ENCODE measurements around the gene VSIR.

The VSIR gene

GRCh38 chr10:71763352-71764127, 9.8 kb downstream of the VSIR start:
- DNase-seq, result no peak

DNA sequence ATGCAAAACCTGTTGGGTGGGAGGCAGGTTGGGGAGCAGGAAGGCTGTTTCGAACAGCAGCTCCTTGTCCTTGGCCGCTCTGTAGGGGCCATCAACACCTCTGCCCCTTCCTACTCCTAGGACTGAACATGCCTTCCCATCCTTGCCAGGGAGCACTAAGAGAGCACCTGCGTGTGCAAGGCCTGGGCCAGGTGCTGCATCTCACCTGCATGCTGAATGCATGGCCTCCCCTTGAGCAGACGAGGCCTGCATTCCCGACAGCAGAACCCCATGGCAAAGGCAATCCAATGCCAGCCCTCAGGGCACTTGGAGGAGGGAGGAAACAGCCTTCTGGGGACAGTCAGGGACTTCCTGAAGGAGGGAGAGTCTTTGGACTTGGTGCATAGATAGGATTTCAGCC, 11.0 kb downstream of the VSIR start:
- no peak for DNase-seq

- no peak for DNase-seq
Measured at GRCh38 chr10:71761541-71762113, 11.7 kb downstream of the VSIR start.

GRCh38 chr10:71761105-71761511, 12.2 kb downstream of the VSIR start:
- no peak for DNase-seq

GRCh38 chr10:71757399-71757922, 15.9 kb downstream of the VSIR start:
- no peak for DNase-seq

DNA sequence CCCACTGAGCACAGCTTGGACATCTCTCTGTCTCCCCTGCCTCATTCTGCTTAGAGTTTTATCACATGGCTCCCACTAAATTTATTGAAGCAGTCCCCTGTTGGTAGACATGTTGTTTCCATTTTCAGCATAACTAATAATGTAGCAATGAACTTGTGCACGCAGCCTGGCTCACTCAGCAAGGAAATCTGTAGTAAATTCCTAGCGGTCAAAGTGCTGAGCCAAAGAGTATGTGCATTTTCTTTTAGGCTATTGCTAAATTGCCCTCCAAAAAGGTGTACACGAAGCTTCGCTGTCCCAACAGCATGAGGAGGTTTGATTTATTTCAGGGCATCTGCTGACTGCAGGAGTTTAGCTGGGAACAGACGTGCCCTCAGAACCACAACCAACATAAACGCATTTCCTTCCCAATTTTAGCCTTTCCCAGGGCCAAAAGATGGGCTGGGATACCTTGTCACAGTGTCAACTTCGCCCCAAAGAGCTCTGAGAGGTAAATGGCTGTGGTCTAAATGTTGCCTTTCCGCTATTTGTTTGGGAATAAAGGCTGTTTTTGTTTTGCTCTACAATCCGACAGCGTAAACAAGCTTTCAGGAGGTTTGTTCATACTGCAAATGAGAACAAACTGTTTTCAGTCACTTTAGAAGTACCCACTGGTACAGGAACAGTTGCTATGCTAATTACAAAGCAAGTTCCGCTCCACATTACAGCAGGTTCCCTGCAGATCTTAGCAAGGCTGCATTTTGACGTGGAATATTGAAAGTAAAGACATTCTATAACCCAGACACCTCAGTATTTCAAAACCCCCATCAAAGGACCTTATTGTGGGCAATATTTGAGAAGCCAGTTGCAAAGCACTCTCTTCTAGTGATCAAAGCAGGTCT, 16.8 kb downstream of the VSIR start:
- no peak for DNase-seq

DNA sequence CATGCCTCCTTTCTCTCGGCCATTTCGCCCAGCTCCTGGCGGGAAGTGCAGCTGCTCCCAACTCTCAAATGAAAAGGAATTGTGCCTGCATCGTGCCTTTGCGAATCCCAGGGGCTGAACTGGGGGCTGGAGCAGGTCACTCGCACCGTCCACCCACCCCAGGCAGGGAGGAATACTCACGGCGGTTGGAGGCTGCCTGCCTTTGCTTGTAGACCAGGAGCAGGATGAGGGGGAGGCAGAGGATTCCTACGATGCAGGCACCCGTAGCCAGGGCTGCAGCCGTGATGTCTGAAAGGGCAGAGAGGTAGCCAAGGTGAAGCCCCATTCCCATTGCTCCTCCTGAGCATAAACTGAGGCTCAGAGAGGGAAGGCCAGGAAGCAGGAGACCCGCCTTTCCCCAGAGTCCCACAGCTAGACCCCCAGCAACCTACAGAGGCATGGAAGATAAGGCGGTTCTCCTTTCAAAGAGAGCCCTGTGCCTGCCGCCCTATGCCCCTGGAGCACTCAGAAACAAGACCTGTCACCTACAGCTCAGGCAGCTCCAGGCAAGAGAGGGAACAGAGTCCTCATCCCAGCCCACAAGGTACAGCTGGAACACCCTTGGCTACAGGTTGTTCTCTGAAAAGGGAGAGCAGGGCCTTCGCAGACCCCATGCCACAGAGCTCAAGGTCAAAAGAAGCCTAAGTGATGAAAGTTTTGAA, 18.0 kb downstream of the VSIR start:
- DNase-seq, result no peak

GRCh38 chr10:71754562-71754961, 18.8 kb downstream of the VSIR start:
- no peak for DNase-seq

GRCh38 chr10:71753960-71754505, 19.3 kb downstream of the VSIR start:
- DNase-seq, result no peak

GRCh38 chr10:71753091-71753959, 20.0 kb downstream of the VSIR start:
- no peak for DNase-seq

- DNase-seq, result no peak
Measured at GRCh38 chr10:71752391-71753090, 20.8 kb downstream of the VSIR start.

DNA sequence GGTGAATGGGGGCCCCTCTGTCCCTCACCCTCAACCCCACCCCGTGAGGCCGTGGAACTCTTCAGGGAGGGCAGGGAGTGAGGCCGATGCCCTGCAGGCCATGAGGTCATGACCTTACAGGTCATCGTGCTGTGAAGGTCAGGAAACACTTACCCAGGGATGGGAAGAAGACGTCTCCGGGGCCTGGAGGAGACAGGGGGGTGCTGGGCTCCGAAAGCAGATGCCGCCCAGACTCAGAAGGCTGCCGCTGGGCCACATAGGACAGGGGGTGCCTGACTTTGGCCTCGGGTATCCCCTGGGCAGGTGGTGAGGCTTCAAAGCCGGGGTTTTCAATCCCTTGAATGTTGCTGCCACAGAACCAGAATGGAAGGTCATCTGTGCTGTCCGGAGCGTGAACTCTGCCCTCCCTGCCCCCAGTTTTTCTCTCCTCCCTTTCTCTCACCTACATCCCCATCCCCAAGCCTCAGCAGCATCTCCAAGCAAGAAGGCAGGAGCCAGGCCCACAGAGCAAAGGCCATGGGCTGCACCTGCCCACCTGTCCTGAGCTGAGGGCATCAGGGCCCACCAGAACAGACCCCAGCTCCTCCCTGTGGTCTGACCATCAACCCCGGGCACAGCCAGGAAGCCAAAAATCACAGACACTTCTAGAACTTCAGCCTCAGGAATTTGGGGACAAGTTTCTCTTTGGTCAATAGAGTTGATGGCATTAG, 21.6 kb downstream of the VSIR start:
- DNase-seq, result no peak

- DNase-seq, result no peak
Measured at GRCh38 chr10:71750986-71751385, 22.3 kb downstream of the VSIR start.

DNA sequence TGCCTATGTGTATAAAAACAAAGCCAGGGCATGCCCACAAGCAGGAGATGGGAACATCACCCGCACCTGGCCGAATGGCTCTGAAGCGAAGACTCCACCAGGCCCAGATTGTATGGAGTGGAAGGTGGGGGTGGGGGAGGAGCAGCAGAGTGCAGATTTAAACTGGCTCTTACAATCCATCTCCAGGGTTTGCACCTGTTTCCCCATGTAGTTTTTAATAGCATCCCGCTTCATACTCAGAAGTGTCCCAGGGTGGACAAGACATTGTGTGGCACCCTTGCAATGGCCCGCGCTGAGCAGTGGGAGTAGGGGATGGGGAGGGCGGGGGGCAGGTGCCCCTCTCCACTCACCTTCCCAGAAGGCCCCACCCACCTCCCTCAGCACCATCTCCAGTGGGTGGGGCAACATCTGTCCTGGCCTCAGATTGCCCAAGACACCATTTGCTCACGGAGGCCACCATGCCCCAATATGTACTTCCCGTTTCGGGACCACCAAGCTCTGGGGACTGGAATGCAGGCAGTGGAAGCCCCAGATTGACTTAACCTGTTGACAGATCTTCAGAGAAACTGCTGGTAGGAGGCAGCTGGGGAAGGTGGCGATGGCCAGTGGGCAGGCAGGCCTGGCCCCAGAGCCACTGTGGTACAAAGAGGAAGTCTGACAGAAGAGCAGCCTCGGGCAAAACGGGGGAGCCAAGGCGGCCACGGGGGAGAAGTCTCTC, 23.0 kb downstream of the VSIR start:
- no peak for DNase-seq

DNA sequence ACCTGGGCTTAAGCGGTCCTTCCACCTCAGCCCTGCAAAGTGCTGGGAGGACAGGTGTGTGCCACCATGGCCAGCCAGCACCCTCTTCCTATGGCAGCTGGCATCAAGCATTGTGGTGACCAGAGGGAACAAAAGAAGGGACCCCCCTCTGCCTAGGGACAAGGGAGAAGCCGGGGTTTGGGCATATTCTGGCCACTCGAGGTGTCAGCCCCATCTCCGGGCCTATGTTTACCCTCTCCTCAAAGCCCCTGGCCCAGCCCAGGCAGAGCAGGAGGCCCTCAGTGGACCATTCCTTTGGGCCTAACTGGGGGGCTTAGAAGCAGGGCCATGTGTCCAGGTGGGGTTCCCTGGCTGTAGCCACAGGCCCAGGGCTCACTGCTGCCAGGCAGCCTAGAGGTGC, 23.9 kb downstream of the VSIR start:
- no peak for DNase-seq

- DNase-seq, result no peak
Measured at GRCh38 chr10:71748671-71749191, 24.6 kb downstream of the VSIR start.

DNA sequence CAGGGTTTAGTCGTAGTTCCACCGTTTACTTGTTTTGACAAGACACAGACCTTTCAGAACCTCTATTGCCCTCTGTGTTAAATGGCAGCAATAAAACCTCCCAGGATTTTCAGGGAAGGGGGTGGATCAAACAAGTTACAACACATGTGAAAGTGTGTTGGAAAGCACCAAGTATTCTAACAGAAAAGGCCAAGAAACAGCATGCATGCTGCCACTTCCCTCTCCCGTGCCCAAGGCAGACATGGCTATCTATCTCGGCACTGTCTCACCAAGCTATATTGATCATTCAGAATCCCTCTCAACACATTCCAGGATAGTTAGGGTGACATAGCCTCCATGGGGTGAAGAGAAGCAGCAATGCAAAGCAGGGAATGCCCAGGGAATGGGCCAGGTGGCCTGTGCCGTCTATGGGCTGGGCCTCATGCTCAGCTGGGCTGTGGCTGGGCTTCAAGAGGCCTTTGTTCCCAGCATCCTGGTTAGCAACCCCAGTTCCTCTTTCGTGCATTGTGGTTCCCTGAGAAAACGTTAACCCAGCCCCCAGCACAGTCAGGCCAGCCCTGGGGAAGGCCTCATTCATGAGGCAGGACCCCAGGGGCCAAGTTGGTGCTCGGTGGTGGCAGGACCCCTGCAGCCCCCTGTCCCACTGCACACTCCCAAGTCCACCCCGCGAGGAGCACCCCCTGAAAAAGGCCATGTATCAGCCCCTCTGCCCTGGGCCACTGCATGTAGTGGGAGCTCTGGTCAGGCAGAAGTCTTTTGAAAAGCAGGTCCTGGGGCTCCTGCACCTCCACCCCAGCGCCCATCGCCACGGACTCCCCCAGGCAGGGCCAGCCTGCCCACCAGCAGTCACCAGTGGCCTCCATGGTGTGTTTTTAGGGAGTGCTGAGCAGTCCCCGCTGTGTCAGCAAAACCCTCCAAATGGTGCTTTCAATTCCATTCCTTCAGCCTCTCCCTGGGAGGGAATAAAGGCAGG, 25.5 kb downstream of the VSIR start:
- DNase-seq, result no peak

- no peak for DNase-seq
Measured at GRCh38 chr10:71747039-71747531, 26.2 kb downstream of the VSIR start.
